Bronchial epithelial cell (primary cell): ENCODE results near the gene GUF1. TPM values are rescaled to one million over a fixed set of nuclear protein-coding genes. Genes with fewer than 3 reads are reported as not detected.

Experiments
- DNase-seq: peaks from one replicate; pipeline ENCODE4 v3.0.0-alpha.2; 2010; ENCODE audit warnings: low read depth
- FAIRE-seq: peaks from 2 replicates; lab custom pipeline; 2011; peaks lifted over from hg19 to GRCh38; lab: Jason Lieb, UNC
- H3K27me3 ChIP-seq: 2 replicates; pipeline ENCODE4 v1.5.1; 2011; ENCODE audit warnings: low read length; ENCODE audit not compliant: control insufficient read depth, insufficient read depth
- H3K36me3 ChIP-seq: 2 replicates; pipeline ENCODE4 v1.5.1; 2011; ENCODE audit warnings: low read length; ENCODE audit not compliant: control insufficient read depth, insufficient read depth
- H3K4me3 ChIP-seq: 2 replicates; pipeline ENCODE4 v1.5.1; 2011; ENCODE audit warnings: mild to moderate bottlenecking, low read depth, low read length, control low read depth
- CTCF ChIP-seq: IDR thresholded peaks from 2 replicates; pipeline ENCODE4 v1.5.1; 2011; ENCODE audit warnings: mild to moderate bottlenecking, moderate library complexity, low read length, control low read depth, inconsistent platforms; ENCODE audit not compliant: insufficient read depth, severe bottlenecking
- total RNA-seq: library from RNA; depleted of rRNA; stranded (reverse); fragments of >200 nt; gene quantifications from 2 replicates; pipeline ENCODE4 v1.2.1, GENCODE V29; 2014

Gene GUF1
- total RNA-seq, 1 donor from 2014 or later, result 12.4 TPM

DNA sequence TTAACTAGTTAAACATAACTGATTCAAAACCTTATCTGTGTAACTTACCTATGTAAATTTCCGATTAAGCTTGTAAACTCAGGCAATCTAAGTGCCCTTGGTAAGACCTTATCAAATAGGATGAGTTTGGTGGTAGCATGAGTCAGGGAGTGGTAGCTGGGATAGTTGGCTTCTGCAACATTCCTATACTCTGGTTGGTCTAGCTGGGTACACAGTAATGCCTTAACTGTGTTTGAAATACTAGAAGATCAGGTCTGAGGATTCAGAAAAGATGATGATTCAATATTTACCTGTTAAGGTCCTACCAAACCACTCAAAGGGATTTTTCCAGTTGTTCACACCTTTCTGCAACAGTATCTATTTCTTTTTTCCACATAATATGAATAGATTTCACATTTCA, 32.1 kb upstream of the GUF1 start:
- no peak overlapping the region for H3K4me3 ChIP-seq
- peak; percentile 44 for DNase-seq
- no peak for FAIRE-seq

GRCh38 chr4:44651425-44651824, 26.8 kb upstream of the GUF1 start, which contains the start of gene YIPF7:
Gene YIPF7, minus strand, starts transcription at chr4:44651625. Its CDS starts 1,525 bp downstream, at chr4:44650100.
- Histone ChIP-seq H3K4me3 (no peak within 1 kb of the TSS), H3K36me3 (no peaks in the 10 kb centered on the region), H3K27me3 (no peaks in the 10 kb centered on the region)
- DNase-seq (no peak), FAIRE-seq (no peak)
- TF ChIP-seq CTCF, result no peak

More for the DNA sequence above, 32.1 kb upstream of the GUF1 start:
- no peak for TF ChIP-seq CTCF
- H3K27me3 ChIP-seq, result no peaks in the 10 kb centered on the region
- no peaks in the 10 kb centered on the region for H3K36me3 ChIP-seq

GRCh38 chr4:44652002-44652401, 26.2 kb upstream of the GUF1 start:
- Histone ChIP-seq H3K36me3 (no peaks in the 10 kb centered on the region), H3K27me3 (no peaks in the 10 kb centered on the region), H3K4me3 (no peak overlapping the region)
- DNase-seq (no peak), FAIRE-seq (no peak)
- TF ChIP-seq CTCF, result no peak

GRCh38 chr4:44660396-44660795, 17.8 kb upstream of the GUF1 start:
- no peak for TF ChIP-seq CTCF
- FAIRE-seq, result no peak
- Histone ChIP-seq H3K27me3 (no peaks in the 10 kb centered on the region), H3K36me3 (no peaks in the 10 kb centered on the region), H3K4me3 (no peak overlapping the region)
- peak; percentile 9 for DNase-seq

DNA sequence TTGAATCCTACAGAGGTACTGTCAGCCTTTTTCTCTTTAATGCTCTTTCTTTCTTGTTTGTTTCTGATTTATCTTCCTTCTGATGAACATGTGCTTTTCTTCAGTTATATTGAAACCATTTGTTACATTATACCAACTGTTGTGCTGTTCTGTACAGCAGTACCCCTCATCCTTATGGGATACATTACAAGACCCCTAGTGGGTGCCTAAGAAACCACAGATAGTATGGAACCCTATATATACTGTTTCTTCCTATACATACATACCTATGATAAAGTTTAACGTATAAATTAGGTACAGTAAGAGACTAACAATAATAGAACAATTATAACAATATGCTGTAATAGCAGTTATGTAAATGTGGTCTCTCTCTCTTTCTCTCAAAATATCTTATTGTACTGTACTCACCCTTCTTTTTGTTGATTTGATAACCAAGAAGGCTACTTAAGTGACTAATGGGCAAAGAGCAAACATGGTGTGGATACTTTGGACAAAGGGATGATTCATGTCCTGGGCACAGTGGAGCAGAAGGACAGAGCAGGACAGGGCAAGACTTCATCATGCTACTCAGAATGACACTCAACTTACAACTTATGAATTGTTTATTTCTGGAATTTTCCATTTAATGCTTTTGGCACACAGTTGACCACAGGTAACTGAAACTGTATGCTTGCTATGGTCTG, 16.1 kb upstream of the GUF1 start:
- Histone ChIP-seq H3K27me3 (no peaks in the 10 kb centered on the region), H3K36me3 (no peaks in the 10 kb centered on the region), H3K4me3 (no peak overlapping the region)
- DNase-seq (peak; percentile 67), FAIRE-seq (no peak)
- no peak for TF ChIP-seq CTCF

DNA sequence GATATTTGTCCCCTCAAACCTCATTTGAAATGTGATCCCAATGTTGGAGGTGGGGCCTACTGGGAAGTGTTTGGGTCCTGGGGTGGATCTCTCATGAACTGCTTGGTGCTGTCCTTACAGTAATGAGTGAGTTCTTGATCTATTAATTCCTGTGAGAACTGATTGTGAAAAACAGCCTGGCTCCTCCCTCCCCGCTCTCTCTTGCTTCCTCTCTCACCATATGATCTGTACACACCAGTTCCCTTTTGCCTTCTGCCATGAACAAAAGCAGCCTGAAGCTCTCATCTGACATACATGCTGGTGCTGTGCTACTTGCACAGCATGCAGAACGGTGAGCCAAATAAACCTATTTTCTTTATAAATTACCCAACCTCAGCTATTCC, 15.6 kb upstream of the GUF1 start:
- H3K4me3 ChIP-seq, result no peak overlapping the region
- H3K27me3 ChIP-seq, result no peaks in the 10 kb centered on the region
- no peak for TF ChIP-seq CTCF
- peak; percentile 6 for DNase-seq
- no peak for FAIRE-seq
- no peaks in the 10 kb centered on the region for H3K36me3 ChIP-seq
